ENCODE measurements around the gene TMEM176B.
"Not testable (repeated sequence)": the region's sequence is repeated elsewhere in the genome, so short reads cannot be mapped to it uniquely, and the experiment has no call there.

DNA sequence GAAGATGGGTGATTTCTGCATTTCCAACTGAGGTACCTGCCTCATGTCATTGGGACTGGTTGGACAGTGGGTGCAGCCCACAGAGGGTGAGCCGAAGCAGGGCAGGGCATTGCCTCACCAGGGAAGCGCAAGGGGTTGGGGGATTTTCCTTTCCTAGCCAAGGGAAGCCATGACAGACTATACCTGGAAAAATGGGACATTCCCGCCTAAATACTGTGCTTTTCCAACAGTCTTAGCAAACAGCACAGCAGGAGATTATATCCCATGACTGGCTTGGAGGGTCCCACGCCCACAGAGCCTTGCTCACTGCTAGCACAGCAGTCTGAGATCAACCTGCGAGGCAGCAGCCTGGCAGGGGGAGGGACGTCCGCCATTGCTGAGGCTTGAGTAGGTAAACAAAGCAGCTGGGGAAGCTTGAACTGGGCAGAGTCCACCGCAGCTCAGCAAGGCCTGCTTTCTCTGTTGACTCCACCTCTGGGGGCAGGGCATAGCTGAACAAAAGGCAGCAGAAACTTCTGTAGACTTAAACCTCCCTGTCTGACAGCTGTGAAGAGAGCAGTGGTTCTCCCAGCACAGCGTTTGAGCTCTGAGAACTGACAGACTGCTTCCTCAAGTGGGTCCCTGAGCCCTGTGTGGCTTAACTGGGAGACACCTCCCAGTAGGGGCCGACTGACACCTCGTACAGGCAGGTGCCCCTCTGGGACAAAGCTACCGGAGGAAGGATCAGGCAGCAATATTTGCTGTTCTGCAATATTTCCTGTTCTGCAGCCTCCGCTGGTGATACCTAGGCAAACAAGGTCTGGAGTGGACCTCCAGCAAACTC, 7.7 kb upstream of the TMEM176B start:
- TF ChIP-seq, protein P1, sequence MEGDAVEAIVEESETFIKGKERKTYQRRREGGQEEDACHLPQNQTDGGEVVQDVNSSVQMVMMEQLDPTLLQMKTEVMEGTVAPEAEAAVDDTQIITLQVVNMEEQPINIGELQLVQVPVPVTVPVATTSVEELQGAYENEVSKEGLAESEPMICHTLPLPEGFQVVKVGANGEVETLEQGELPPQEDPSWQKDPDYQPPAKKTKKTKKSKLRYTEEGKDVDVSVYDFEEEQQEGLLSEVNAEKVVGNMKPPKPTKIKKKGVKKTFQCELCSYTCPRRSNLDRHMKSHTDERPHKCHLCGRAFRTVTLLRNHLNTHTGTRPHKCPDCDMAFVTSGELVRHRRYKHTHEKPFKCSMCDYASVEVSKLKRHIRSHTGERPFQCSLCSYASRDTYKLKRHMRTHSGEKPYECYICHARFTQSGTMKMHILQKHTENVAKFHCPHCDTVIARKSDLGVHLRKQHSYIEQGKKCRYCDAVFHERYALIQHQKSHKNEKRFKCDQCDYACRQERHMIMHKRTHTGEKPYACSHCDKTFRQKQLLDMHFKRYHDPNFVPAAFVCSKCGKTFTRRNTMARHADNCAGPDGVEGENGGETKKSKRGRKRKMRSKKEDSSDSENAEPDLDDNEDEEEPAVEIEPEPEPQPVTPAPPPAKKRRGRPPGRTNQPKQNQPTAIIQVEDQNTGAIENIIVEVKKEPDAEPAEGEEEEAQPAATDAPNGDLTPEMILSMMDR (IDR thresholded peaks at IDR 0.05) = not testable (repeated sequence)
- peak; percentile 47 for TF ChIP-seq POLR2A (IDR thresholded peaks at IDR 0.05)

Measured in transverse colon (tissue), 3 donors.